Chondrocyte (in vitro differentiated cells): ENCODE data around the gene ZSCAN25. TPM values are rescaled to one million over a fixed set of nuclear protein-coding genes. Genes with fewer than 3 reads are reported as not detected.

Experiments used
- DNase-seq: peaks from one replicate; pipeline ENCODE4 v3.0.0; 2021; ENCODE audit warnings: mixed read lengths, low spot score
- H3K27ac Mint-ChIP-seq: one replicate; pipeline ENCODE4 v1.8.0; 2021; ENCODE audit warnings: mild to moderate bottlenecking, moderate library complexity, mixed read lengths; ENCODE audit not compliant: unreplicated experiment
- H3K27me3 Mint-ChIP-seq: 2 replicates; pipeline ENCODE4 v1.8.0; 2021; ENCODE audit warnings: low read depth, mixed read lengths
- H3K36me3 Mint-ChIP-seq: 2 replicates; pipeline ENCODE4 v1.8.0; 2021; ENCODE audit warnings: low read depth, mixed read lengths
- H3K4me1 Mint-ChIP-seq: 2 replicates; pipeline ENCODE4 v1.8.0; 2021; ENCODE audit warnings: low read depth, mild to moderate bottlenecking, mixed read lengths
- H3K4me3 Mint-ChIP-seq: one replicate; pipeline ENCODE4 v1.8.0; 2021; ENCODE audit warnings: mild to moderate bottlenecking, moderate library complexity, mixed read lengths; ENCODE audit not compliant: unreplicated experiment
- H3K9me3 Mint-ChIP-seq: 2 replicates; pipeline ENCODE4 v1.8.0; 2021; ENCODE audit warnings: low read depth, mixed read lengths
- CTCF ChIP-seq: fragments of 200-600 bp; sonication (generic); IDR thresholded peaks from 2 replicates; pipeline ENCODE4 v1.5.0; 2021; ENCODE audit warnings: antibody characterized with exemption, mild to moderate bottlenecking, moderate library complexity
- total RNA-seq: library from RNA; stranded (reverse); gene quantifications from 3 replicates; pipeline ENCODE4 v1.2.1, GENCODE V29; 2021

ZSCAN25 gene
- total RNA-seq, 1 donor from 2014 or later: 10.4 TPM

DNA sequence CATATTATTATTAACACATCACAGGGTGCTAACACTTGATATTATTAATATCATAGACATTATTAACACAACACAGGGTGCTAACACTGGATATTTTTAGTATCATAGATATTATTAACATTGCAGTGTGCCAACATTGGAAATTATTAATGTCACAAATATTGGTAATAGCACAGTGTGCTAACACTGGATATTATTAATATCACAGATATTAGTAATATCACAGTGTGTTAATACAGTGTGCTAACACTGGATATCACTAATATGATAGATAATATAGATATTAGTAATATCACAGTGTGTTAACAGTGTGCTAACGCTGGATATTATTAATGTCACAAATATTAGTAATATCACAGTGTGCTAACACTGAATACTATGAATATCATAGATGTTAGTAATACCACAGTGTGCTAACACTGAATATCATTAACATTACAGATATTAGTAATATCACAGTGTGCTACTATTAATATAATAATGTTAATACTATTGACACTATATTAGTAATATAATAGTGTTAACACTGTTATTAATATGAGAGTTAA lies 20.3 kb upstream of the ZSCAN25 start:
- no peaks in the 10 kb centered on the region for H3K36me3 Mint-ChIP-seq
- no peak overlapping the region for H3K4me3 Mint-ChIP-seq
- no peak for TF ChIP-seq CTCF
- H3K27me3 Mint-ChIP-seq: no peaks in the 10 kb centered on the region
- H3K4me1 Mint-ChIP-seq: no peaks in the 10 kb centered on the region
- H3K27ac Mint-ChIP-seq: no peak overlapping the region
- no peaks in the 10 kb centered on the region for H3K9me3 Mint-ChIP-seq
- no peak for DNase-seq

DNA sequence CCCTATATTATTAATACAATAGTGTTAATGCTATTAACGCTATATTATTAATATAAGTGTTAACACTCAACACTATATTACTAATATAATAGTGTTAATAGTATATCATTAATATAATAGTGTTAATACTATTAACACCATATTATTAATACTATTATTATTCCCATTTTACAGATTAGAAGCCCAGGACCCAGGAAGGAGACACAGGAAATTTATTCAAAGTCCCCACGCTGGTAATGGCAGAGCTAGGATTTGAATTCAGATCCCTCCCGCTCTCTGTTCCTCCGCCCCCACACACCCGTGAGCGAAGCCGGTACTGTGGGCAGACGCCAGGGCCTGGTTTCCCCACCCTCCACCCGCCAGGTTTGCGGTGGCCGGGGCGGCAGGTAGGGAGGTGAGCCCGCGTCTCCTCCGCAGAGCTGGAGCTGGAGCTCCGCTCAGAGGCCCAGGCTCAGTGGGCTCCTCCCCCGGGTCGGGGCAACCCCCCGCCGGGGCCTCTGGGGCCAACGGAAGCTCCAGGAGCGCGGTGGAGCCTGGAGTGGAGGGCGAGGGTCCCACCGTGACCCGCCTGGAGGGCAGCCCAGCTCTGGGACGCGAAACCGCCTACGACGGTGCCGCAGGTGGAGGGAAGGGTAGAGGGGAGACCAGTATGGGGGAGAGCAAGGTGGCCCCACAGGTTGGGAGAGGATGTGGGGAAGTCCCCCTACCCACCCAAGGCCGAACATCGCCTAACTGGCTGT lies 18.8 kb upstream of the ZSCAN25 start, which contains the start of gene TMEM225B:
Gene TMEM225B, plus strand, starts transcription at position 506 of the 740 bp plus-strand sequence. CDS start 6,122 bp downstream, outside the sequence.
- no peak for DNase-seq
- Mint-ChIP-seq H3K4me3 (no peak within 1 kb of the TSS), H3K27ac (no peak within 1 kb of the TSS), H3K4me1 (no peaks in the 10 kb centered on the region), H3K27me3 (no peaks in the 10 kb centered on the region), H3K36me3 (no peaks in the 10 kb centered on the region), H3K9me3 (no peaks in the 10 kb centered on the region)
- no peak for TF ChIP-seq CTCF

GRCh38 chr7:99599836-99600235 lies 16.9 kb upstream of the ZSCAN25 start:
- TF ChIP-seq CTCF: no peak
- Mint-ChIP-seq H3K4me1 (no peaks in the 10 kb centered on the region), H3K36me3 (no peaks in the 10 kb centered on the region), H3K27ac (no peak overlapping the region), H3K9me3 (no peaks in the 10 kb centered on the region), H3K4me3 (no peak overlapping the region), H3K27me3 (no peaks in the 10 kb centered on the region)
- no peak for DNase-seq

- DNase-seq: no peak
- Mint-ChIP-seq H3K27me3 (no peaks in the 10 kb centered on the region), H3K4me1 (no peaks in the 10 kb centered on the region), H3K36me3 (no peaks in the 10 kb centered on the region), H3K4me3 (no peak overlapping the region), H3K9me3 (no peaks in the 10 kb centered on the region), H3K27ac (no peak overlapping the region)
- no peak for TF ChIP-seq CTCF
These were observed 15.0 kb upstream of the ZSCAN25 start for GRCh38 chr7:99601656-99602310.

DNA sequence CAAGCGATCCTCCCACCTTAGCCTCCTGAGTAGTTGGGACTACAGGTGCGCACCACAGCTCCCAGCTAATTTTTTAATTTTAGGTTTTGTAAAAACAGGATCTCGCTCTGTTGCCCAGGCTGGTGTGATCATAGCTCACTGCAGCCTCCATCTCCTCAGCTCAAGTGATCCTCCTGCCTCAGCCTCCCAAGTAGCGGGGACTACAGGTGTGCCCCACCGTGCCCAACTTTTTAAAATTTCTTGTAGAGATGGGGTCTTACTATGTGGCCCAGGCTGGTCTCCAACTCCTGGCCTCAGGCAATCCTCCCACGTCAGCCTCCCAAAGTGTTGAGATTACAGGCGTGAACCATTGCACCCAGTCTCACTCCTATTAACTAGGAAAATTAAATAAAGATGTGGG lies 11.2 kb upstream of the ZSCAN25 start:
- no peak overlapping the region for H3K27ac Mint-ChIP-seq
- no peaks in the 10 kb centered on the region for H3K27me3 Mint-ChIP-seq
- H3K4me1 Mint-ChIP-seq: no peaks in the 10 kb centered on the region
- no peaks in the 10 kb centered on the region for H3K36me3 Mint-ChIP-seq
- DNase-seq: no peak
- no peak overlapping the region for H3K4me3 Mint-ChIP-seq
- no peaks in the 10 kb centered on the region for H3K9me3 Mint-ChIP-seq
- TF ChIP-seq CTCF: no peak
